HFF-Myc (cell line): ENCODE measurements around the gene SCLT1.

Source experiments
- DNase-seq: peaks from one replicate; pipeline ENCODE4 v3.0.0-alpha.2; 2011; ENCODE audit warnings: low read depth; ENCODE audit errors: extremely low read depth
- H3K4me3 ChIP-seq: replicated peaks from 2 replicates; pipeline ENCODE4 v1.5.1; 2011; ENCODE audit warnings: low read depth, mild to moderate bottlenecking, control low read depth, low read length
- CTCF ChIP-seq: IDR thresholded peaks from 2 replicates; pipeline ENCODE4 v1.5.1; 2012; ENCODE audit warnings: mild to moderate bottlenecking, low read depth, low read length, control low read depth; ENCODE audit errors: missing control alignments

Gene SCLT1

DNA sequence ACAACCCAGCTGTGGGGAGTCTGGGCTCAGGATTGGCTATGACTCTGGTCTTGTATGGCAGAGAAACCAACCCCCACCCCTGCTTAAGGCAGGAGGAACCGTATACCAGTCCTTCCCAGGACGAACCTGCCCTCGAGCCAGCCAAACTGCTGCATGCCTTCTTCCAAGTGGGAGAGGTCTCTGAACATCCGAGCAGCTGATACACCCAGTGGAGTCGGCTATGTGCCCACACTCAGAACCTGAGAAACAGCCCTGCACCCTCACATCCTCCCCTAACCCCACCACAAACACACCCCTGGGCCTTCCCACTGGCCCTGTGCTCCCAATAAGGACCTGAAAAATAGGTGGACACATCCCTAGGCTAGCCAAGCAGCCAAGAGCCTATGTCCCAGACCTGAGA is 24.4 kb upstream of the SCLT1 start:
- H3K4me3 ChIP-seq, result no peak overlapping the region
- DNase-seq, result no peak
- TF ChIP-seq CTCF, result no peak

- H3K4me3 ChIP-seq, result no peak overlapping the region
- TF ChIP-seq CTCF, result no peak
- no peak for DNase-seq
These were observed 20.6 kb upstream of the SCLT1 start for GRCh38 chr4:129113919-129114318.

DNA sequence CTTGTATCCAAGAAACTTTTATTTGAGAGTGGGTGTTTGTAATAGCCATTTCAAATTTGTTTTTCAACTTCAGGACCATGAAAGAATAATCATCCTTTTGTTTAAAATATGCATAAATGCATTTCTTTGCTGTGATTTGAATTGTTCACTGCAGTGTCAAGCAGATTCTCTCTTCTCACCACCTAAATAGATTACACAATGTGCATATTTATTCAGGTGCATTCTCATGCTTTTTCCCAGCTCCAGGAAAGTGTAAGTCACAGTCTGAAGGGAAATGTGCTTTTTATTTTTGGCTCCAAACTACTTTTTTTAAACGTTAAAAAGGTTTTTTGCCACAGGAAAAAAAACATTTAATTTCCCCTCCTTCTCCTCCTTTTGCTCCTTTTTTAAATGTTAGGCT is 20.1 kb upstream of the SCLT1 start:
- TF ChIP-seq CTCF, result no peak
- no peak for DNase-seq
- H3K4me3 ChIP-seq, result no peak overlapping the region

GRCh38 chr4:129111919-129112318 is 18.6 kb upstream of the SCLT1 start:
- H3K4me3 ChIP-seq, result no peak overlapping the region
- TF ChIP-seq CTCF, result no peak

GRCh38 chr4:129110931-129111330 is 17.6 kb upstream of the SCLT1 start:
- no peak for DNase-seq
- TF ChIP-seq CTCF, result no peak
- no peak overlapping the region for H3K4me3 ChIP-seq

More at GRCh38 chr4:129111919-129112318, 18.6 kb upstream of the SCLT1 start:
- no peak for DNase-seq

DNA sequence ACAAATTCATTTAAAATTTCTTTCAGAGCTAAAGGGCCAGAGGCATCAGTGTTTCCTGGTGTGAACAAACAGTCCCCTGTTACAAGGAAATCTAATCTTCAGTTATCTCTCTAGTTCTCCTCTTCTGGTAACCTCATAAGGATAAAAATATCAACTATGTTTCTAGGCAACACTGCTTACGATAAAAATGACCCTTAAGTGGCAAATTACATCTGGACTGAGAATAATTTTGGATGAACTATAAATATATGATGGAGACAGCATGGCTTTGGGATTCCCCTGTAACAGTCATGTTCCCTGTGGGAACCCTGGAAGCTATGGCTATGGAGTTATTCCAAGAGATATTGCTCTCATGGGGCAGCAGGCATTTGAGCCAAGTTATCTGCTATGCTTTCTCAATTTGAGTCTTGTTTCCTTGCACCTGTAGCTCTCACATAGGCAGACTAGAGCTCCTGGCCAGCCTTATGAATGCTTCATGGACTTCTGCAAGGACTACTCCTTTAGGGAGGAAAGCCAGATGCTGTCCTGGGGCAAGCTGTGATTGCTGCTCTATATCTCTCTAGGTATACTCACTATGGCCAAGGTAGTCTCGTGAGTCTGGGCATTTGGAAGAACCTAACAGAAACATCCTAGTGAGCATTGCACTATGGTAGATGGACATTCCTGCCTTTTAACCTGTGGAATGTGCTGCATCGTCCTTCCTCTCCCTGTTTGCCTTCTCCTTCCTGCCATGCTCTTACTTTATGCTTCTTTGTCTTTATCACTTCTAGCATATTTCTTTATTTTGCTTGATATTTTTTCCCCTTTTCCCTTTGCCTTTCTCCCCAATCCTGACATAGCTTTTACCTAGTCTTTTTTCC is 16.9 kb upstream of the SCLT1 start:
- TF ChIP-seq CTCF, result no peak
- no peak for DNase-seq
- no peak overlapping the region for H3K4me3 ChIP-seq
